ENCODE data around the gene TSHZ1.

TSHZ1 gene

DNA sequence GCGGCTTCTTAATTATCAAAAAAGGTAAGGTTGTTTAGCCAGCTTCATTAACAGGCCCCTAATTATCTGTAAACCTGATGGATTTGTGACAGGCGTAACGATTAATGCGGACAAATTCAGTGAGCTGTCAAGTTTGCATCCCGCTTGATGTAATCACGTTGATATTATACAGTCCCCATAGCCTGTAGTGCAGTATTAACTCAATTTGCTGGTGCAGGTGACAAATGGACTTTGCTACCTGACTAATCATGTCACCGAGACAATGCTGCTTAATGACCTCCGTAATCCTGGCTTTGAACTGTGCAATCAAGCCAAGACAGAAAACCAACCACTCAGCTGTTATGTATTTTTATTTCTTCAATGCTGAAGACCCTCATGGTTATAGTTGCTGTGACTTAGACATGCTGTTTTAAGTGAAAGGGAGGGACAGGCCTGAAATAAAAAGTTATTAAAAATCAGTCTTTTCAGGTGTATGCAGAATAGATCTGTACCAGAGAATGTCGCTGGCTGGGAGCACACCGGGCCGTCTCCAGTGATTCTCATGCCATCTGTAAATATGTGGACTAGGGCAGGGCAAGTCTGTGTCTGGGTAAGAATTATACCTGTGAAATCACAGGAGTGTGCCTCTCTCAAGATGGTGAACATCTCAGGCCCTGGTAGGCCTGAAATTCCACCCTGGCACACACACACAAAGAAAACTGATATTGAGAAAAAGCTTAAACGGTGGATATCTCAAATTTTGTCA, 4.3 kb downstream of the TSHZ1 start:
- TF ChIP-seq, protein P1, sequence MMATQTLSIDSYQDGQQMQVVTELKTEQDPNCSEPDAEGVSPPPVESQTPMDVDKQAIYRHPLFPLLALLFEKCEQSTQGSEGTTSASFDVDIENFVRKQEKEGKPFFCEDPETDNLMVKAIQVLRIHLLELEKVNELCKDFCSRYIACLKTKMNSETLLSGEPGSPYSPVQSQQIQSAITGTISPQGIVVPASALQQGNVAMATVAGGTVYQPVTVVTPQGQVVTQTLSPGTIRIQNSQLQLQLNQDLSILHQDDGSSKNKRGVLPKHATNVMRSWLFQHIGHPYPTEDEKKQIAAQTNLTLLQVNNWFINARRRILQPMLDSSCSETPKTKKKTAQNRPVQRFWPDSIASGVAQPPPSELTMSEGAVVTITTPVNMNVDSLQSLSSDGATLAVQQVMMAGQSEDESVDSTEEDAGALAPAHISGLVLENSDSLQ (IDR thresholded peaks at IDR 0.05), result no peak
- no peak for TF ChIP-seq TARDBP (IDR thresholded peaks at IDR 0.05)
- no peak for TF ChIP-seq LEF1 (IDR thresholded peaks at IDR 0.05; ENCODE audit: borderline replicate concordance)
- no peak for TF ChIP-seq FOXK2 (IDR thresholded peaks at IDR 0.05)
- no peak for TF ChIP-seq SUZ12 (IDR thresholded peaks at IDR 0.05)
- no peak for TF ChIP-seq ARNT (IDR thresholded peaks at IDR 0.05)
- no peak for TF ChIP-seq HDGF (IDR thresholded peaks at IDR 0.05; ENCODE audit: borderline replicate concordance)
- TF ChIP-seq BHLHE40 (IDR thresholded peaks at IDR 0.05; ENCODE audit: borderline replicate concordance), result no peak
- no peak for TF ChIP-seq L3MBTL2 (conservative IDR thresholded peaks at IDR 0.05)
- no peak for TF ChIP-seq SP1 (IDR thresholded peaks at IDR 0.05)
- TF ChIP-seq CTBP1 (IDR thresholded peaks at IDR 0.05; ENCODE audit: borderline replicate concordance), result no peak
- no peak for TF ChIP-seq ZNF384 (IDR thresholded peaks at IDR 0.05)
- no peak for TF ChIP-seq NFRKB (IDR thresholded peaks at IDR 0.05)
- TF ChIP-seq FOXM1 (IDR thresholded peaks at IDR 0.05; ENCODE audit: borderline replicate concordance), result no peak
- CTCF ChIA-PET, result no interaction called here
- no peak for DNase-seq (ENCODE audit: extremely low spot score)
- POLR2A ChIA-PET, result interaction anchor here (0.7 to 0.8 kb wide), 2 partner anchors 32 to 46 kb away, joined by 3 to 4 read pairs; no protein-coding TSS in a partner anchor

DNA sequence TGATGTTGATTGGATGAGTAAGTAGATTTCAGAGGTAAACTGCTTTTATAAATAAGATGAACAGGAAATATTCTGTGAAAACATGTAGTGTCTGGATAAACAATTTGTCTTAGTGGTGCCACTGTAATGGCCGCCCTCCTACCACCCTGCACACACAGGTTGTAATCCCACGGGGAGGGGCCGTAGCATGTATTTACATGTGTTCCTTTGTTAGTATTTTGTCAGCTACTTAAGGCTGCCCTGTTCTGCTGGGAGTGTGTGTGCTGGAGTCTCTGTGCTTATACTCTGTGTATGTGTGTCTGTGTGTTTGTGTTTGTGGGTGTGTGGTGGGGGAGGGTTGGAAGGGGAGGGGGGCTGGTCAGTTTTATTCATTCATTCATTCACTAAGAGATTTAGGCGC, 5.1 kb downstream of the TSHZ1 start:
- TF ChIP-seq HDGF (IDR thresholded peaks at IDR 0.05; ENCODE audit: borderline replicate concordance), result no peak
- TF ChIP-seq TARDBP (IDR thresholded peaks at IDR 0.05), result no peak
- no peak for TF ChIP-seq L3MBTL2 (conservative IDR thresholded peaks at IDR 0.05)
- no peak for TF ChIP-seq FOXK2 (IDR thresholded peaks at IDR 0.05)
- TF ChIP-seq CTBP1 (IDR thresholded peaks at IDR 0.05; ENCODE audit: borderline replicate concordance), result no peak
- TF ChIP-seq, protein P1 (IDR thresholded peaks at IDR 0.05), result no peak
- TF ChIP-seq LEF1 (IDR thresholded peaks at IDR 0.05; ENCODE audit: borderline replicate concordance), result no peak
- no peak for TF ChIP-seq ELF4 (IDR thresholded peaks at IDR 0.05)
- TF ChIP-seq FOXM1 (IDR thresholded peaks at IDR 0.05; ENCODE audit: borderline replicate concordance), result no peak
- no peak for TF ChIP-seq ZNF384 (IDR thresholded peaks at IDR 0.05)
- TF ChIP-seq SP1 (IDR thresholded peaks at IDR 0.05), result no peak
- no peak for TF ChIP-seq NFRKB (IDR thresholded peaks at IDR 0.05)
- TF ChIP-seq ARNT (IDR thresholded peaks at IDR 0.05), result no peak
- ChIA-PET POLR2A (interaction anchor here (0.7 kb wide), 1 partner anchor 31 kb away, joined by 4 read pairs; no protein-coding TSS in a partner anchor), CTCF (no interaction called here)
- no peak for DNase-seq (ENCODE audit: extremely low spot score)

DNA sequence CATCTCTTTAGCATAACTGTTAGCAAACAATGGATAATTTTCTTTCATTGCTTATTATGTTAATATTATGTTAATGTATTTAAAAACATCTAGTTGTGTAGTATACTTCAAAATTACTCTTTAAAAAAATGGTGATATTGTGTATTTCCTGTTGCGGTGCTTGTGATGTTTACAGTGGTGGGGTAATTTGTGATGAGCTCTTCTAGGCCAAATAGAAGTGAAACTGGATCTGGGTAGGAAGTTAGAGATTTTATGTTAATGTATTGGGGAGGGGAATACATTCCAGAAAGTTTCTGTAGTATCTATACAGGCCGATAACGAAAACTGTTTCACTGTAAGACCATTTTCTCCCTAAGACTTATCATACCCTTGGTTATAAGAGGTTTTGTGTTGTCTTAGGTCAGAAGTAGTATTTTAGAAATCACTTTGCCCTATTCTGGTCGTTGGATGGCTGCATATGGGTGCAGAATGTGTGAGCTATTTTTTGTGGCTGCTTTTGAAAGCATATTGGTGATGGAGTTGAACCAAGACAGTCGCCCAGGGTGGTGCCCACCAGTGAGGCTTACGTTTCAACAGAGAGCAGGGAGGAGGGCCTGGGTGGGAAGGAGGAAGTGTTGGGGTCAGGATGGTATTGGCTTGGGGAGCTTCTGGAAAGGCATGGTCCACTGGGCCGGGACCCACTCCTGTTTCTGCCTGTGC, 5.8 kb downstream of the TSHZ1 start:
- DNase-seq (ENCODE audit: extremely low spot score), result no peak
- TF ChIP-seq LEF1 (IDR thresholded peaks at IDR 0.05; ENCODE audit: borderline replicate concordance) (no peak), SP1 (IDR thresholded peaks at IDR 0.05) (no peak), BHLHE40 (IDR thresholded peaks at IDR 0.05; ENCODE audit: borderline replicate concordance) (no peak)
- ChIA-PET CTCF (no interaction called here), POLR2A (no interaction called here)

DNA sequence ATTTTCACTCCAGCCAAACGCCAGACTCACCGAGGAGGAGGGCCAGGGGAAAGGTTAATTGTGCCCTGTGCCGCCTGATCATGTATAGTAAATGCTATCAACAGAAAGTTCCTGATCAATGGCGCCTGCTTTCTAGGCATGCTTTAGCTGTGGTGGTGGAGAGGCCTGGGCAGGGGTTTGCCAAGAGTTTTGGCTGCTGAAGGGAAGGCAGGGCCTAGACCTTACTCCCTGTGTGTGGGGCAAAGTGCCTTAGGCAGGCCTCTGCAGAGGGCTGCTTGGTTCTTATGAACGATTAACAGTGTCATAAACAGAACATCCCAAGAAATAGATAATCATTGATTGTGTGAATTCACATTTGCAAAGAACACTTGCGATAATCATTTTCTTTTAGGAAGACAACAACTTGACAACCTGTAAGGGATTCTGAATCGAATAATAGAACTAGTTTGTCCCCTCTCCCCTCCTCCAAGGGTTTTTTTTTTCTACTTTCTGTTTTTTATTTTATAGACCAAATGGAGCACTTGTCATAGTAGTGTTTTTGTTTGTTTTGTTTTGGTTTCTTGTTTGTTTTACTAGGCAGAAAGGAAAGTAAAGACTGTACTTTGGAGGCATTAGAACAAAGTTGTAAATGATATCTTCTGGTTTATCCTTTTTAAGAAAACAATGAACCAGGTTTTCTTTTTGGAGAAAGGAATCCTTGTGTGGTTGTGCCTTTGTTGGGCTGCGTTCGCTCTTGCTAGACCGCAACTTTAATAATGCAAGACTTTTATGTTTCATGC, 6.5 kb downstream of the TSHZ1 start:
- POLR2A ChIA-PET, result no interaction called here
- TF ChIP-seq NFRKB (IDR thresholded peaks at IDR 0.05), result no peak
- TF ChIP-seq FOXM1 (IDR thresholded peaks at IDR 0.05; ENCODE audit: borderline replicate concordance), result no peak
- TF ChIP-seq SUZ12 (IDR thresholded peaks at IDR 0.05), result no peak
- TF ChIP-seq L3MBTL2 (conservative IDR thresholded peaks at IDR 0.05), result no peak
- no peak for TF ChIP-seq HDGF (IDR thresholded peaks at IDR 0.05; ENCODE audit: borderline replicate concordance)
- TF ChIP-seq LEF1 (IDR thresholded peaks at IDR 0.05; ENCODE audit: borderline replicate concordance), result no peak
- TF ChIP-seq CTBP1 (IDR thresholded peaks at IDR 0.05; ENCODE audit: borderline replicate concordance), result no peak
- TF ChIP-seq, protein P1 (IDR thresholded peaks at IDR 0.05), result no peak
- TF ChIP-seq BHLHE40 (IDR thresholded peaks at IDR 0.05; ENCODE audit: borderline replicate concordance), result no peak
- TF ChIP-seq SP1 (IDR thresholded peaks at IDR 0.05), result no peak
- TF ChIP-seq ZNF384 (IDR thresholded peaks at IDR 0.05), result no peak
- CTCF ChIA-PET, result no interaction called here
- DNase-seq (ENCODE audit: extremely low spot score), result no peak

DNA sequence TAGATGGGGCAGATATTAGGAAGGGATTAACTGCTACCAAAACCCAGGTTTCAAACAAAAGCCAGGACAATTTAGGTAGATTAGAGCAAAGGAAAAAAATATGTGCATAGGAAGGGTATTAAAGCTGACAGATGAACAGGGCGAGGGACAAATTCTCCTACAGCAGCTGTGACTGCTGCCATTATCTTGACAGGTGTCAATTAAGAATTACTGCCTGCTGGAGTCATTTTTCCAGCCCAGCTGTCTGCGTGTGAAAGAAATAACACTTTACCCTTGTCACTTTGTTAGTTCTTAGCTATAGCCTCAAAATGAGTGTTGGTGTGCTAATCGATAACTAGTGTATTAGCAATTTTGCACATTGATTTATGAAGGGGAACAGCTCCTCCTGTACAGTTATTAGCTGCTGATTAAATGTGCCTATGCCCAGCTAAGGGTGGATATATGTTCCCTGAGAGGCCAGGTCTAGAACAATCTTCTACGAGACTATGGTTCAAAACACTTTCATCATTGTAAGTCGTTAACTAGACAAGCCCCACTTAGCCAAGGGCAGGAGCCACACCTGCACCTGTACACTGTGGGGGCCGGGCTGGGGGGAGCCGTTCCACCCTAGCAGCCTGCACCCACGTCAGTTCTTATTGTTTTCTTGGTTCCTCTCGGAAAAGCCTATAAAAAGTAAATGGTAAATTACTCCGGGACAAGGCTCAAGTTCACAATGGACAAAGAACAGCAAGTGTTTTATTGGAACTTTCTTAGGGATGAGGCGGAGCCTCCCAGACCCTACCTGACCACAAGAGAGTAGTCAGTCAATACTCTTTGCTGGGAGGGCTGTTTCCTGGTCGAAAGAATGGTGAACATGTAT, 7.7 kb downstream of the TSHZ1 start:
- POLR2A ChIA-PET, result no interaction called here
- CTCF ChIA-PET, result no interaction called here
- TF ChIP-seq FOXA1 (IDR thresholded peaks at IDR 0.05), result no peak
- TF ChIP-seq ZNF384 (IDR thresholded peaks at IDR 0.05), result no peak
- TF ChIP-seq, protein P1 (IDR thresholded peaks at IDR 0.05), result peak; percentile 84
- TF ChIP-seq SP1 (IDR thresholded peaks at IDR 0.05), result no peak
- DNase-seq (ENCODE audit: extremely low spot score), result no peak

All from HEK293T (cell line).